ENCODE measurements around the gene TFAM.

The TFAM gene

DNA sequence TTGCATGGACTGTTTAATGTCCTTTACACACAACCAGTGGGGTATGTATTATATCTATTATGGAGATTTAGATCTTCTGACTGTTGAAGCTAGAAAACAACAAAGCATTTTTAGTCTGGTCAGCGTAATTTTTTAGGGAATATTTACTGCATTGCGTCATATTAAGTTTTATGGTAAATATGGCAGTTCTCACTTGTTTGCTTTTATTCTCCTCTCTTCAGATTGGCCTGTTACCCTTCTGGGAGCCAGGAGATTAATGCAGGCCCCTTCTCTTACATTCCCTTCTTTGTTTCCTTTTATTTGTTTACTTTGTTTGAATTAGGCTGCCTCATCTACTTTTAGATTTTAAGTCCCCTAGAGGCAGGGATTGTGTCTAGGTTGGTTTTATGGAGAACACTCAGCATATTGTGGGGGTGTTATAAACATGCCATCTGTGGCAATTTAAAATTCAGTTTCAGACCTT is 36.6 kb upstream of the TFAM start:
- no peaks in the 10 kb centered on the region for H3K27me3 ChIP-seq (ENCODE audit: insufficient read depth, poor library complexity, severe bottlenecking)
- no peak overlapping the region for H3K4me3 ChIP-seq (ENCODE audit: severe bottlenecking)
- peaks cover 4% of the 10 kb centered on the region for H3K4me1 ChIP-seq (ENCODE audit: insufficient read depth, poor library complexity, severe bottlenecking)
- DNase-seq (ENCODE audit: low spot score): no peak
- no peak for TF ChIP-seq CTCF (IDR thresholded peaks at IDR 0.05; ENCODE audit: poor library complexity, severe bottlenecking)
- no peaks in the 10 kb centered on the region for H3K36me3 ChIP-seq (ENCODE audit: low read depth)
- no peak overlapping the region for H3K27ac ChIP-seq (ENCODE audit: poor library complexity, severe bottlenecking)
- no peak for ATAC-seq (ENCODE audit: low read depth)
- H3K9me3 ChIP-seq (ENCODE audit: severe bottlenecking): no peaks in the 10 kb centered on the region

- DNase-seq (ENCODE audit: low spot score): no peak
Observed at GRCh38 chr10:58350023-58350422, 35.2 kb upstream of the TFAM start.

GRCh38 chr10:58350619-58351323 is 34.4 kb upstream of the TFAM start:
- H3K27ac ChIP-seq (ENCODE audit: poor library complexity, severe bottlenecking): no peak overlapping the region
- H3K9me3 ChIP-seq (ENCODE audit: severe bottlenecking): no peaks in the 10 kb centered on the region
- no peaks in the 10 kb centered on the region for H3K27me3 ChIP-seq (ENCODE audit: insufficient read depth, poor library complexity, severe bottlenecking)
- ATAC-seq (ENCODE audit: low read depth) (no peak; the same call in 2 of the 3 replicates), DNase-seq (ENCODE audit: low spot score) (no peak)
- no peaks in the 10 kb centered on the region for H3K36me3 ChIP-seq (ENCODE audit: low read depth)
- peaks cover 4% of the 10 kb centered on the region for H3K4me1 ChIP-seq (ENCODE audit: insufficient read depth, poor library complexity, severe bottlenecking)
- no peak overlapping the region for H3K4me3 ChIP-seq (ENCODE audit: severe bottlenecking)
- no peak for TF ChIP-seq CTCF (IDR thresholded peaks at IDR 0.05; ENCODE audit: poor library complexity, severe bottlenecking)

More at GRCh38 chr10:58350023-58350422, 35.2 kb upstream of the TFAM start:
- H3K27me3 ChIP-seq (ENCODE audit: insufficient read depth, poor library complexity, severe bottlenecking): no peaks in the 10 kb centered on the region
- H3K4me3 ChIP-seq (ENCODE audit: severe bottlenecking): no peak overlapping the region
- TF ChIP-seq CTCF (IDR thresholded peaks at IDR 0.05; ENCODE audit: poor library complexity, severe bottlenecking): no peak
- H3K4me1 ChIP-seq (ENCODE audit: insufficient read depth, poor library complexity, severe bottlenecking): peaks cover 4% of the 10 kb centered on the region
- H3K36me3 ChIP-seq (ENCODE audit: low read depth): no peaks in the 10 kb centered on the region
- no peaks in the 10 kb centered on the region for H3K9me3 ChIP-seq (ENCODE audit: severe bottlenecking)
- no peak overlapping the region for H3K27ac ChIP-seq (ENCODE audit: poor library complexity, severe bottlenecking)
- ATAC-seq (ENCODE audit: low read depth): no peak

DNA sequence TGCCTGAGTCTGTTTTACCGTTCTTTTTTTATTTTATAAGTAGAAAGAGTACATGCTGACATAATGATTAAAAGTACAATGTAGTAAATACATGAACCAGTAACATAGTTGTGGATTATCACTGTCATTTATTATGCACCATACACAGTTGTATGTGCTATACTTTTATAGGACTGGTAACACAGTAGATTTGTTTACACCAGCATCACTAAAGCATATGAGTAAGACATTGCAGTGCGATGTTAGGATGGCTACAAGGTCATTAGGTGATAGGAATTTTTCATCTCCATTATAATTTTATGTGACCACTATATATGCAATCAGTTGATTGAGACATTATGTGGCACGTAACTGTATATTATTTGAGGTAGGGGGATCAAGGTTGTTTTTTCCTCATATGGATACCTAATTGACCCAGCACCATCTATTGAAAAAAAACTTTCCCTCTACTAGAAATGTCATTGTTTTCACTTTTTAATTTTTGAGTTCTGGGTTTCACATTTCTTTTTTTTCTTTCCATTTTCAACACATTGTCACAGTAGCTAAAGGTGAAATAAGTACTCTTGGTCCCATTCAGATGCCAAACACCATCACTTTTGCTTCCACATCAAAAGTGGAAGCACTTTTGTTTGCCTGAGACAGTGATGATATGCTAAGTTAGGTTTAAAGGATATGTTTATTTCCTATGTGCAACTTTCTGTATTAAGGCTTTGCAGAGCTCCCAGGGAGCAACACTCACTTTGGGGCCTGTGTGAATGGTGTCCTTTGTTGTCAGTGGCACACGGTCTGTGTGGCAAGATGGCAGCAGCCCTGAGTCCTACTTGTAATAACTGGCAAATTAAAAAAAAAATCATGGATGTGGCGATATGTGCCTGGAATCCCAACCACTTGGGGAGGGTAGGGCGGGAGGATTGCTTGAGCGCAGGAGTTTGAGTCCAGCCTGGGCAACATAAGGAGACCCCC is 33.3 kb upstream of the TFAM start:
- TF ChIP-seq CTCF (IDR thresholded peaks at IDR 0.05; ENCODE audit: poor library complexity, severe bottlenecking): no peak
- no peaks in the 10 kb centered on the region for H3K9me3 ChIP-seq (ENCODE audit: severe bottlenecking)
- H3K4me3 ChIP-seq (ENCODE audit: severe bottlenecking): no peak overlapping the region
- no peaks in the 10 kb centered on the region for H3K36me3 ChIP-seq (ENCODE audit: low read depth)
- DNase-seq (ENCODE audit: low spot score): no peak
- no peak for ATAC-seq (ENCODE audit: low read depth)
- H3K27me3 ChIP-seq (ENCODE audit: insufficient read depth, poor library complexity, severe bottlenecking): no peaks in the 10 kb centered on the region
- no peak overlapping the region for H3K27ac ChIP-seq (ENCODE audit: poor library complexity, severe bottlenecking)
- H3K4me1 ChIP-seq (ENCODE audit: insufficient read depth, poor library complexity, severe bottlenecking): peaks cover 4% of the 10 kb centered on the region
